ENCODE measurements around the gene GAB1. TPM values are rescaled to one million over a fixed set of nuclear protein-coding genes. Genes with fewer than 3 reads are reported as not detected.

Gene GAB1
- total and polyA plus RNA-seq, 2 of the 8 experiments (the other 6 are each of a cell fraction or from before 2014, with no cell fraction given) = 6.8 to 21.3 TPM

- no peak for TF ChIP-seq CTCF (IDR thresholded peaks at IDR 0.05; ENCODE audit: control extremely low read depth in 1 of 3, insufficient read depth in 1 of 3, low read depth in 1 of 3, low read length in 3 of 3)
- no peak for TF ChIP-seq POLR2AphosphoS5 (IDR thresholded peaks at IDR 0.05; ENCODE audit: low read depth, low read length)
- TF ChIP-seq GTF2F1 (IDR thresholded peaks at IDR 0.05; ENCODE audit: borderline replicate concordance, low read depth, low read length) = no peak
Measured at GRCh38 chr4:143289370-143289769, 47.3 kb upstream of the GAB1 start (continued).
